HG03025 (cell line): ENCODE results near the gene TRPV6.

ENCODE experiments used
- ATAC-seq: cut with Tn5 transposase; IDR thresholded peaks from one replicate; pipeline ENCODE4 v1.9.1; 2021; ENCODE audit warnings: mild to moderate bottlenecking, moderate library complexity; ENCODE audit not compliant: unreplicated experiment, low FRiP score

Gene TRPV6

GRCh38 chr7:142887282-142888015 lies 1.9 kb upstream of the TRPV6 start:
- no peak for ATAC-seq

DNA sequence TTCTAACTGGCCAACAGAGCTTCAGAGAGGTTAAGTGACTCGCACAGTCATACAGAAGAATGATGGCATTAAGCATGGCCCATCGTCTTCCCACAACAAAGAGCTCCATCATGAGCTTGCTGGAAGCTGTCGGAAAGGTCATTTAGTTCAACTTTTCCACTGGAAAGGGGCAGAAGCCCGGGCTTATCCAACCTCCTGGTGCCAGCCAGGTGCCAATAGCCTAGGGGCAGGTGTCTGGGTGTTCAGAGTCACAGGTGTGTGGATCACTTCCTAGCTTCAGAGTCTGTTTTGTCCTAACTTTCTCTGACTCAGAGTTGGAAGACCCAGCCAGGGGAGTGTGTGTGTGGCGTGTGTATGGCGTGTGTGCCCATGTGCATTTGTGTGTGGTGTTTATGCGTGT lies 1.3 kb upstream of the TRPV6 start:
- ATAC-seq, result no peak

DNA sequence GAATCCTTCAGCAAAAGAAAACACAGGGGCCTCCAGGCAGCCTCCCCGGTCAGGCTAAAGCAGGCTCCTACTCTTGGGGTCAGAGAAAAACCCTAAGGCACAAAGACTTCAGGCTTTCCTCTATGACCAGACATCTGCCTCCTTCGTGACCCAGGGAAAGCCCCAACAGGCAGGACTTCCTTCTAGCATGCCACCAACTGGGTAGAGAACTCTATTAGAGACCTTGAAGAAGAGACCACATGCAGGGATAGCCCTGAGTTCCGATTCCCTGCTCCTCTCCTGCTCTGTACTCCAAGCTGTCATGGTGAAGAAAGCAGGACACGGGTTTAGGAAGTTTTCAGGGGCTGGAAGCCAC lies 1.3 kb downstream of the TRPV6 start:
- no peak for ATAC-seq

DNA sequence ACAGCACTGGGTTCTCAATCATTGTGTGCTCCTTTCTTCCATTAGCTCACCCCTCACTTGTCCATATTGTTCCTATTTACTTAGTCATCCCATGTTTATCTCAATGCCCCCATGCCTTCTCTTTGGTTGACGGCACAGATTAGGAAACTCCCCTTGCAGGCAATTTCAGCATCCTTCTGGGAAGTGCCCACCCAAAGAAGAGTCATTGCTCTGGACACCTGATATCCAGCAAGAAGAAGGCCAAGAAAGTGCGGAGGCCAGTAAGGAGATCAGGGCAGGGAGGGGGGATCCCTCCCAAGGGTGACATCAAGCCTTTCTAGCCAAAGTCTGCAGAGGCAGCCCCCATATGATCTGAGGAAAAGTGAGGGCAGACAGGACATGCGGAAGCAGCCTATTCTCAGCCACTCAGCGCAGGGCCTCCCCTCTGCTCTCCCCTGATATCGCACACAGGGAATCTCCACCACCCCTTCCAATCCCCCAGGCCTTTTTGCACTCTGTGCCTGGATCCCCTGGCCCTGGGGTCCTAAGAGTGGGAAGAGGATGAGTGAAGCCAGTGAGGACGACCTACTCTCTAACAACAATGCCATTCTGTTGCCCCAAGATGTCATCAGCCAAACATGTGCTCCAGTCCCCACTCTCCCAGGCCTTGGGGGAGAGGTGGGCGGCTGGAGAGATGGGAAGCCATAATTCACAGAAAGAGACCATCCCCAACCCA lies 1.8 kb downstream of the TRPV6 start:
- ATAC-seq, result no peak

DNA sequence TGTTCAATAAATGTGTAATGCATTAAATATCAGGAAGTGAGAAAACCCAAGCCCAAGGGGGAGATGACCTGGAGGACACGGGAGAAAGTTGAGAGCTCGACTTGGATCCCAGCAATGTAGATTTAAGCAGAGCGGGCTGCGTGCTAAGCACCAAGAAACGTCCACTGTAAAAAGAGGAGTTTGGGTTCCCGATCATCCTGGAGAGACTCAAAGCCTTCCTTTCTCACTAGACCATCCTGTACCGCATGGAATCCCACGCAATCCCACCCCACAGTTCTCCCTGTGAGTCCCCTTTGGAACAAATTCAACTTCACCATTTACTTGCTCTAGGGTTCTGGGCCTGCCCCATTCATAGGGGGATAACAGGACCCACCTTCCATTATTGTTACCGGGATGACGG lies 2.4 kb downstream of the TRPV6 start:
- ATAC-seq, result no peak

GRCh38 chr7:142882338-142882678 lies 3.2 kb downstream of the TRPV6 start:
- no peak for ATAC-seq

DNA sequence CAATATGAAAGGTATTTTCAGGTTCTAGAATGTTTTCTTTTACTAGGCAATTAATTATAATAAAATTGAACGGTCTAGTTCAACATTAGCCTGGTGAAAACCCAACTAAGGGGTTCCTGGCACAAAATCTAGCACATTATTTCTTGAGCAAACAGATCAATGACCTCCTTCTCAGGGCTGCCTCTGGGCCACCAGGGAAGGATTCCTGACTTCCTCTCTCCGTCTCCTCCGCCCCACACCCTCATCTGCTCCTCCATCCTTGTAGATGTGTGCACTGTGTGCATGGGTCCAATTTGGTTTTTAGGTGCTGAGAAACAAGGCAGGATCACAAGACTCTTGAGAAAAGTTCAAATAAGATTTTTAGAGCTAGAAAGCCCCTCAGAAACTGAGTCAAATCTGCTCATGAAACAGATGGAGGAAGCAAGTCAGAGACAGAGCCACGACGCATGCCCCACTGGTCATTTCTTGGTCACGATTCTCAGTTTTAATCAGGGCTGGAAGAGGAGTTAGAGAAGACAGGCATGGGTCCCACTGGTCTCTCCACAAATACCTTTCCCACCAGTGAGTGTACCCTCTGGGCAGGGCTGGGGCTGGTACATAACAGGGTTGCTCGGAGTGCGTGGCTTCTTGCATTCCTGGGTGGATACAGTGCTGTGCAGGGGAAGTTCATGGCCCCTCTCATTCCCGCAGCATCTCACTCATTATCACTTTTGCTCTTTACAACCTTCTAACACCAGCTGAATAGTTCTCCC lies 3.8 kb downstream of the TRPV6 start:
- no peak for ATAC-seq

GRCh38 chr7:142880876-142881505 lies 4.6 kb downstream of the TRPV6 start:
- peak; percentile 58 for ATAC-seq

DNA sequence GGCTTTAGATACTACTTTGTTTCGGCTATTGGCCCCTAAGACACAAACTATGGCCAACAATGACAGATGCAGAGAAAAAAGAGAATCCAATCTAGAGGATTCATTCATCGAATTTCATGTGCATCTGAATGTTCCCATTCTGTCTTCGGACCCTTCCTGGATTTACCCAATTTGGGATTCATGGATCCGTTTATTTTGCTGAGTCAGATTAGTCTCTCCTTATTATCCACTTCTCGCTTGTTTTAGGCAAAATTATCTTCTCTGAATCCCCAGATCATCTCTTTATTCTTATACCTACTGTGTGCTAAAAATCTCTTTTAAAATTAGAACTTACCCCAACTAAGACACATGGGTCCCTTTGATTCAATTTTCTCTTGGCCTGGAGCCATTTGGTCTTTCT lies 6.5 kb downstream of the TRPV6 start:
- no peak for ATAC-seq

GRCh38 chr7:142878315-142878714 lies 7.2 kb downstream of the TRPV6 start:
- no peak for ATAC-seq

DNA sequence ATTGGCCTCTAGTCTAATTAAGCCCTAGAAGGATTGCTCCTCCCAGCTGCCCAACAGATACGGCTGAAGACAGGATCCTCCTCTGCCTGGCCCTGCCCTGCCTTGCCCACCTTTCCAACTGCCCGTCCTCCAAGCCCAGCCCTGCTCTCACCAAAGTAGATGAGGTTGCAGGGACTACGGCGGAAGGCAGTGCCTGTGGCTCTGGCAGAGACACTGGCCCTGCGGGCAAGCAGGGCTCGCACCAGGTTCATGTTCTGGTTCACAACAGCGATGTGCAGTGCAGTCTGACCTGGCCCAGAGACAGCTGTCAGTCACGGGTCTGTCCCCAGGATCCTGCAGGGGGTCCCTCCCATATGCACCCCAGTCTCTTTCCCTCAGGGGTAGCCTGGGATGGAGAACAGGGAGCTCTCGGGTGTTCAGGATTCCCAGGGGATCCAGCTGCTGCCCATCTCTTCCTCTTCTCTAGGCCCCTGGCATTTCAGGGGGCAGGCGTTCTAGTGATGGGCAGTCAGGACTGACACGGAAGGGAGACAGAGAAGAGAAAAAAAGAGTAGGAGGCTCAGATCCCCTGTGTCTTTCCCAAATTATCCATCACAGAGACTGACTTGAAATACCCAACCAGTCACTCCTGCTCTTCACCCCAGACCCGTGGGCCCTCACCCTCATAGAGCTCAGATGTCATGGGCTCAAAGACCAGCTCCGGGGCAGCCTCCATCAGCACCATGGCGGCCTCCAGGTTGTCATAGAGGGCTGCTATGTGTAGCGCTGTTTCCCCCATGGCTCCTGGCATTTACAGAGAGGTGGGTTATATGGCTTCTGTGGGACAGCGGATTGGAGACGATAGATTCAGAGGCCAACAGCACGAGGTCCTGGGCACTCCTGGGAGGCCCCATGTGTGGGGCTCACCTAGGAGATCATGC lies 8.3 kb downstream of the TRPV6 start:
- no peak for ATAC-seq

DNA sequence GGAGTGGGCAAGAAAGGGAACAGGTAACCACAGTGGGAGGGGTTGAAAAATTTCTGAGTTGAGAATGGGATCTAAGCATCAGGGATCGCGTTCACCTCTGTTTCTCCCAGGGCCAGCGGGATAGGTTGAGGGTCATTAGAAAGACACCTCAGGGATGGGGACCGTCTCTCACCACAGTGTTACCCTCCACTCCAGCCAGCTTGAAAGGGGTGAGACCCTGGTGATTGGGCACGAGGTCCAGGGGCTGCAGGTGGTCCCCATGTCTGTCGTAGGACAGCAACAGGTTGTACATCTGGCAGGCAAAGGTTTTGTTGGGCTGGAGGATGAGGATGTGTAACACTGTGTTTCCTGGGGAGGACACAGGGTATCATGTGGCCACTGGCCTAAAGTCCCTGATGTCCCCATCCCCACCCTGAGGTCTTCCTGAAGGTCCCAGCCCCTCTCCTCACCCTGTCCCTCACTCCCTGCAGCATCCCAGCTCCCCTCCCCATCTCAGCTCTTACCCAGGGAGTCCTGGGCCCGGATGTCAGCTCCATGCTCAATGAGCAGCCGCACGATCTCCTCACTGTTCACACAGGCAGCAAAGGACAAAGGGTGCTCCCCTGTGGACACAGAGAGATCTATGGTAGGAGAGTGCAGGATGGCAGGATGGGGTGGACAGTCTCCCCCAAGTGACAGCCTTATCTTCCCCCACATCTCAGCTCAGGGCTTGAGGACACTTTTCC lies 9.1 kb downstream of the TRPV6 start:
- no peak for ATAC-seq

DNA sequence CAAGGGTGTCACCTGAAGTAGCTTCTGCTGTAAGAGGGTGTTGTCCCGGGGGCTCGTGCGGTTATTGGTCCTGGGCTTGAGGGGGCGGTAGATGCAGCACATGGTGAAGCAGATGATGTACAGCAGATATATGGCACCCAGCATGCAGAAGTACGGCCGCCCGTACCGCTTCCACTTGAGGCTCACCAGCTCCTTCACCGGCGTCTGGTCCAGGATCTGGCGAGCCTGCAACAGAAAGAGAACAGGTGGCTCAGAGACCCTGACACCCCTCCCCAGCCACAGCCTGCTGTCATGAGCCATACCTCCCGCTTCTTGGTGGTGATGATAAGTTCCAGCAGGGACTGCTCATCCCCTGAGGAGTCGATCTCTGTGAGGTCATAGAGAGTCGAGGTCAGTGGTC lies 10.1 kb downstream of the TRPV6 start:
- ATAC-seq, result no peak

GRCh38 chr7:142874837-142875236 lies 10.7 kb downstream of the TRPV6 start:
- ATAC-seq, result no peak

DNA sequence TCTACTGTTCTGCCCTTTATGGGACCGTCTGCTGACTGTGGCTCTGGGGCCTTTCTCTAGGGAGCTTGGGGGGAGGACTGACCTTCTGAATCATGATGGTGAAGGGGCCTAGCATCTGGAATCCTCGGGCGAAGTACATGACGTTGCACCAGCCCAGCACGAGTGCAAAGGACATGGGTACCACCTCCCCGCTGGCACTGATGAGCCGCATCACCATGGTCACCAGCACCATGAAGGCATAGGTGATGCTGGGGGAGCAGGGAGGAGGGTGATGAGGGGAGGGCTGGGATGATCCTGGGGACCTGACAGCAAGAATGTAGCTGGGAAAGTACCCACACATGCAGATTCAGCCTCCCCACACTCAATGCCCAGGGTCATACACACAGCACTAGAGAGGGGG lies 11.1 kb downstream of the TRPV6 start:
- no peak for ATAC-seq

DNA sequence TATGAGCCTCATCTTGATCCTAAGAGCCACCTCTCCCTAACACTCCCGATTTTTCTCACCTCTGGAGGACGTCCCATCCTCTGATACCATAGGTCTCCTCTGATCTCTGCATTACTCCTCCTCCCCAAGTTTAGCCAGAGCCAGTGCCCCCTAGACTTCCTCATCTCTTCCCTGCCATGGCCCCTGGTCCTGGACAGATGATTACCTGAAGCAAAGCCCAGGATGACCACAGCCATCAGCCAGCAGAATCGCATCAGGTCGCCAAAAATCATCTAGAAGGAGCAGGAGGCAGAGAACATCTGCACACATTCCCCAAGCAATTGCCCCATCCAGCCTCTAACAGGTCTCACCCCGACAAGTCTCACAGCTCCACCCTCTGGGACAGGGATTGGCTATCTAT lies 11.7 kb downstream of the TRPV6 start:
- ATAC-seq, result no peak

- ATAC-seq, result no peak
Observed at GRCh38 chr7:142873281-142873784, 12.2 kb downstream of the TRPV6 start.

DNA sequence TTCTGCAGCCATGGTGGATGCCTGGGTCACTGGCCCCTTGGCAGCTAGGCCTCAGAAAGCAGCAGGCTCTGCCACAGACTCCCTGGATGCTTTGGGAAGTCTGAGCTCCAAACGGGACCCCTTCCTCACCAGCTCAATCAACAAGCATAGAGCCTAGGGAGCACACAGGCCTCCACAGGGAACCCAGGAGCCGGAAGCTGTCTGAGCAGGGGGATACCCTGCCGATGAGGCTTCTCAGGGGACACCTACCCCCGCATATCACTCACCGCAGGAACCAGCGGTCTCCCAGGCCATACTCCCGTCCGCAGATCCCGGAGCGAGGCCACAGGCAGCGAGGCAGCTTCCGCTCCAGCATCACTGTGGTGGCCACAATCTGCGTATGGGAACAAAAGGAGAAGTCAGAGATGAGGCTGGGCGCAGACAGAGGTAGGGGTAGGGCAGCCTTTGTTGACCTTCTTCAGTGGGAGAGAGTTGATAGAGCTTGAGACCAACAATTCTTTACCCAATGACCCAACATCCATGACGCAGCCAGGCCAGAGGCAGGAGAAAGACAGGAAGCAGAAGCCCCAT lies 13.4 kb downstream of the TRPV6 start:
- ATAC-seq, result no peak
